ENCODE data around the gene TUT4. TPM values are rescaled to one million over a fixed set of nuclear protein-coding genes. Genes with fewer than 3 reads are reported as not detected.

Gene TUT4
- total RNA-seq, 1 donor from 2014 or later: 24.8 TPM

- peak; percentile 78 for DNase-seq
Observed at GRCh38 chr1:52574594-52574993, 21.7 kb upstream of the TUT4 start.

GRCh38 chr1:52572387-52572786 is 19.5 kb upstream of the TUT4 start:
- no peak for DNase-seq

- peak; percentile 10 for DNase-seq
Observed at GRCh38 chr1:52571783-52572182, 18.9 kb upstream of the TUT4 start.

GRCh38 chr1:52569449-52570210 is 16.7 kb upstream of the TUT4 start:
- DNase-seq: peak; percentile 61

- DNase-seq: no peak
Observed at GRCh38 chr1:52567943-52568342, 15.1 kb upstream of the TUT4 start.

GRCh38 chr1:52562766-52563165 is 9.9 kb upstream of the TUT4 start:
- no peak for DNase-seq

- no peak for DNase-seq
Observed at GRCh38 chr1:52559875-52560274, 7.0 kb upstream of the TUT4 start.

GRCh38 chr1:52558941-52559340 is 6.0 kb upstream of the TUT4 start:
- no peak for DNase-seq

- DNase-seq: no peak
Observed at GRCh38 chr1:52556641-52557360, 3.9 kb upstream of the TUT4 start.

- peak; percentile 19 for DNase-seq
Observed at GRCh38 chr1:52554756-52555155, 1.9 kb upstream of the TUT4 start.

- no peak for DNase-seq
Observed at GRCh38 chr1:52554267-52554640, 1.4 kb upstream of the TUT4 start.

GRCh38 chr1:52553362-52554266 is 722 bp upstream of the TUT4 start:
- DNase-seq: peak; percentile 89

- DNase-seq: peak; percentile 62
Observed at GRCh38 chr1:52552236-52552504, 722 bp downstream of the TUT4 start.

- DNase-seq: peak; percentile 53
Observed at GRCh38 chr1:52551507-52552235, 1.2 kb downstream of the TUT4 start.

GRCh38 chr1:52550447-52550846 is 2.4 kb downstream of the TUT4 start:
- no peak for DNase-seq

GRCh38 chr1:52549267-52549666 is 3.6 kb downstream of the TUT4 start:
- DNase-seq: no peak

GRCh38 chr1:52546852-52547251 is 6.0 kb downstream of the TUT4 start:
- no peak for DNase-seq

- no peak for DNase-seq
Observed at GRCh38 chr1:52544665-52545525, 8.0 kb downstream of the TUT4 start.

- DNase-seq: peak; percentile 6
Observed at GRCh38 chr1:52542085-52542688, 10.7 kb downstream of the TUT4 start.

- no peak for DNase-seq
Observed at GRCh38 chr1:52534928-52535764, 17.7 kb downstream of the TUT4 start.

Measured in dermis blood vessel endothelial cell (primary cell).